ENCODE data around the gene FAM3A.
A peak's percentile ranks its signal among the peaks of the same experiment; 100 is the strongest.
"Not testable (repeated sequence)": the region's sequence is repeated elsewhere in the genome, so short reads cannot be mapped to it uniquely, and the experiment has no call there.

The FAM3A gene
- 23.1 to 41.9 (median 24.9) reads per million in 9 experiments for total RNA-seq

GRCh38 chrX:154515966-154516655 is at the start of gene FAM3A:
TSS of gene FAM3A (minus strand) at chrX:154516232. CDS start at chrX:154515772, 460 bp downstream.
- H3K27me3 Mint-ChIP-seq: no peaks in the 10 kb centered on the region
- peak within 1 kb of the TSS; percentile 67 to 86 for H3K27ac Mint-ChIP-seq
- peaks cover 3% of the 10 kb centered on the region for H3K36me3 Mint-ChIP-seq (ENCODE audit: insufficient read depth)
- peaks cover 14 to 17% of the 10 kb centered on the region in 2 donors for H3K4me1 Mint-ChIP-seq (ENCODE audit: low read depth in 2 of 2)
- peak within 1 kb of the TSS; percentile 82 for H3K4me3 Mint-ChIP-seq
- DNase-seq (peak; percentile 83 to 85 (median 83)), ATAC-seq (replicated peaks) (peak; percentile 91)
- H3K9me3 Mint-ChIP-seq: no peaks in the 10 kb centered on the region

- not testable (repeated sequence) for ATAC-seq (replicated peaks); H3K4me1 Mint-ChIP-seq (ENCODE audit: low read depth in 2 of 2); H3K36me3 Mint-ChIP-seq (ENCODE audit: insufficient read depth); DNase-seq; H3K27me3 Mint-ChIP-seq; H3K4me3 Mint-ChIP-seq; H3K27ac Mint-ChIP-seq; H3K9me3 Mint-ChIP-seq
Measured at GRCh38 chrX:154562295-154562694, 46.3 kb upstream of the FAM3A start.

- not testable (repeated sequence) for H3K27ac Mint-ChIP-seq; DNase-seq; H3K36me3 Mint-ChIP-seq (ENCODE audit: insufficient read depth); H3K9me3 Mint-ChIP-seq; H3K4me1 Mint-ChIP-seq (ENCODE audit: low read depth in 2 of 2); H3K27me3 Mint-ChIP-seq; ATAC-seq (replicated peaks); H3K4me3 Mint-ChIP-seq
Measured at GRCh38 chrX:154560326-154560725, 44.3 kb upstream of the FAM3A start.

GRCh38 chrX:154558896-154559295 is 42.9 kb upstream of the FAM3A start:
- H3K4me1 Mint-ChIP-seq (ENCODE audit: low read depth in 2 of 2); H3K27me3 Mint-ChIP-seq; H3K4me3 Mint-ChIP-seq; H3K9me3 Mint-ChIP-seq; DNase-seq; ATAC-seq (replicated peaks); H3K27ac Mint-ChIP-seq: not testable (repeated sequence)
- H3K36me3 Mint-ChIP-seq (ENCODE audit: insufficient read depth): peaks cover 15% of the 10 kb centered on the region

GRCh38 chrX:154558060-154558690 is 42.1 kb upstream of the FAM3A start:
- H3K27me3 Mint-ChIP-seq; H3K4me1 Mint-ChIP-seq (ENCODE audit: low read depth in 2 of 2); H3K4me3 Mint-ChIP-seq; DNase-seq; H3K9me3 Mint-ChIP-seq; H3K27ac Mint-ChIP-seq: not testable (repeated sequence)
- peaks cover 15% of the 10 kb centered on the region for H3K36me3 Mint-ChIP-seq (ENCODE audit: insufficient read depth)
- ATAC-seq (replicated peaks): peak; percentile 70

- Mint-ChIP-seq H3K36me3 (ENCODE audit: insufficient read depth) (peaks cover 32% of the 10 kb centered on the region), H3K4me1 (ENCODE audit: low read depth in 2 of 2) (peaks cover 29 to 33% of the 10 kb centered on the region in 2 donors)
- not testable (repeated sequence) for H3K27ac Mint-ChIP-seq; H3K9me3 Mint-ChIP-seq; DNase-seq; H3K27me3 Mint-ChIP-seq; ATAC-seq (replicated peaks); H3K4me3 Mint-ChIP-seq
Measured at GRCh38 chrX:154552112-154552806, 36.2 kb upstream of the FAM3A start.

GRCh38 chrX:154549766-154550165 is 33.7 kb upstream of the FAM3A start:
- peak overlapping the region; percentile 23 to 90 for H3K27ac Mint-ChIP-seq
- peak overlapping the region; percentile 59 to 94 for H3K4me3 Mint-ChIP-seq
- DNase-seq (no peak), ATAC-seq (replicated peaks) (no peak)
- H3K4me1 Mint-ChIP-seq (ENCODE audit: low read depth in 2 of 2): peaks cover 33 to 35% of the 10 kb centered on the region in 2 donors
- H3K36me3 Mint-ChIP-seq (ENCODE audit: insufficient read depth): peaks cover 39% of the 10 kb centered on the region
- H3K27me3 Mint-ChIP-seq: no peaks in the 10 kb centered on the region
- no peaks in the 10 kb centered on the region for H3K9me3 Mint-ChIP-seq

GRCh38 chrX:154548028-154548316 is 31.9 kb upstream of the FAM3A start:
- peaks cover 35 to 36% of the 10 kb centered on the region in 2 donors for H3K4me1 Mint-ChIP-seq (ENCODE audit: low read depth in 2 of 2)

GRCh38 chrX:154547245-154548027 is 31.4 kb upstream of the FAM3A start, which contains the start of gene IKBKG:
TSS of gene IKBKG (plus strand) at chrX:154547620. CDS start at chrX:154552003, 4,383 bp downstream.
- DNase-seq (peak; percentile 84 to 87 (median 84)), ATAC-seq (replicated peaks) (peak; percentile 73)
- peak within 1 kb of the TSS; percentile 94 to 96 for H3K27ac Mint-ChIP-seq
- H3K4me3 Mint-ChIP-seq: peak within 1 kb of the TSS; percentile 90 to 94
- no peaks in the 10 kb centered on the region for H3K9me3 Mint-ChIP-seq
- peaks cover 40% of the 10 kb centered on the region in 2 donors for H3K4me1 Mint-ChIP-seq (ENCODE audit: low read depth in 2 of 2)
- no peaks in the 10 kb centered on the region for H3K27me3 Mint-ChIP-seq
- peaks cover 37% of the 10 kb centered on the region for H3K36me3 Mint-ChIP-seq (ENCODE audit: insufficient read depth)

More at GRCh38 chrX:154548028-154548316, 31.9 kb upstream of the FAM3A start:
- Mint-ChIP-seq H3K27ac (peak overlapping the region; percentile 94 to 96), H3K27me3 (no peaks in the 10 kb centered on the region), H3K36me3 (ENCODE audit: insufficient read depth) (peaks cover 33% of the 10 kb centered on the region), H3K4me3 (peak overlapping the region; percentile 90 to 94), H3K9me3 (no peaks in the 10 kb centered on the region)
- ATAC-seq (replicated peaks) (no peak), DNase-seq (no peak)

GRCh38 chrX:154546354-154547244 is 30.6 kb upstream of the FAM3A start, which contains the start of gene G6PD:
TSS of gene G6PD (minus strand) at chrX:154546846. CDS start at chrX:154546155, 691 bp downstream.
- ATAC-seq (replicated peaks) (peak; percentile 55), DNase-seq (peak in 2 of 3 experiments; percentile 67 to 75)
- Mint-ChIP-seq H3K27me3 (no peaks in the 10 kb centered on the region), H3K27ac (peak within 1 kb of the TSS; percentile 94 to 96), H3K4me3 (peak within 1 kb of the TSS; percentile 90 to 94), H3K4me1 (ENCODE audit: low read depth in 2 of 2) (peaks cover 41 to 42% of the 10 kb centered on the region in 2 donors), H3K9me3 (no peaks in the 10 kb centered on the region), H3K36me3 (ENCODE audit: insufficient read depth) (peaks cover 38% of the 10 kb centered on the region)

- H3K27ac Mint-ChIP-seq: peak overlapping the region; percentile 25 to 94
- no peaks in the 10 kb centered on the region for H3K9me3 Mint-ChIP-seq
- ATAC-seq (replicated peaks) (no peak), DNase-seq (no peak)
- H3K27me3 Mint-ChIP-seq: no peaks in the 10 kb centered on the region
- H3K36me3 Mint-ChIP-seq (ENCODE audit: insufficient read depth): peaks cover 38% of the 10 kb centered on the region
- peaks cover 38 to 39% of the 10 kb centered on the region in 2 donors for H3K4me1 Mint-ChIP-seq (ENCODE audit: low read depth in 2 of 2)
- H3K4me3 Mint-ChIP-seq: peak overlapping the region; percentile 90 to 94
Measured at GRCh38 chrX:154545673-154546274, 29.7 kb upstream of the FAM3A start.
